Right lobe of liver (tissue), 6 donors: ENCODE results near the gene CLEC2D. TPM values are rescaled to one million over a fixed set of nuclear protein-coding genes. Genes with fewer than 3 reads are reported as not detected.
"Not testable (repeated sequence)": the region's sequence is repeated elsewhere in the genome, so short reads cannot be mapped to it uniquely, and the experiment has no call there.

Experiments used
- ATAC-seq, 4 donors: fragments of 200-7000 bp; cut with Tn5 transposase; one replicate each; pipeline ENCODE4 v1.9.1; 2020; ENCODE audit warnings: mild to moderate bottlenecking in 4 of 4, moderate library complexity in 4 of 4
- DNase-seq, 3 donors: peaks; one replicate each; pipeline ENCODE4 v3.0.0-alpha.2; 2020
- H3K27ac ChIP-seq, 3 donors: fragments of 200-600 bp; one replicate each; pipeline ENCODE4 v1.8.0; 2022
- H3K27me3 ChIP-seq, 2 donors: fragments of 200-600 bp; one replicate each; pipeline ENCODE4 v1.8.0; 2022
- H3K36me3 ChIP-seq, 4 donors: fragments of 200-600 bp; sonication (generic) in 1 of 4; one replicate each; pipeline versions ENCODE4 v1.5.1 to v1.8.0; 2017 to 2022; ENCODE audit warnings: control low read depth in 1 of 4
- H3K4me1 ChIP-seq, 4 donors: fragments of 200-600 bp; sonication (generic) in 1 of 4; one replicate each; pipeline versions ENCODE4 v1.5.1 to v1.8.0; 2017 to 2022; ENCODE audit warnings: control low read depth in 1 of 4
- H3K4me3 ChIP-seq, 3 donors: fragments of 200-600 bp; one replicate each; pipeline ENCODE4 v1.8.0; 2022
- H3K9me3 ChIP-seq, 4 donors: fragments of 200-600 bp; sonication (generic) in 1 of 4; one replicate each; pipeline versions ENCODE4 v1.5.1 to v1.8.0; 2017 to 2022; ENCODE audit warnings: control low read depth in 1 of 4
- CTCF ChIP-seq, 4 donors: fragments of 200-600 bp in 3 of 4; fragments of 450-650 bp in 1 of 4; IDR thresholded peaks; one replicate each; pipeline versions ENCODE4 v1.5.1 to v1.8.0; 2016 to 2022; ENCODE audit warnings: antibody characterized with exemption in 4 of 4, mild to moderate bottlenecking in 2 of 4
- POLR2A ChIP-seq: fragments of 450-650 bp; IDR thresholded peaks from one replicate; pipeline ENCODE4 v1.6.1; 2017; ENCODE audit warnings: antibody characterized with exemption, mild to moderate bottlenecking
- WGBS: methylation state at CpG from one replicate; pipeline ENCODE4 v1.1.6; 2018; ENCODE audit warnings: low coverage, low lambda C conversion rate; ENCODE audit not compliant: insufficient coverage; ENCODE audit errors: missing lambda C conversion rate; 5-methylcytosine and 5-hydroxymethylcytosine counted together
- intact Hi-C, 2 donors: fragments of 100-400 bp; cut with DNase I; formaldehyde crosslinking; loops; one replicate each; pipeline versions ENCODE4 v1.11.2 to v1.14.1; 2022
- total RNA-seq, 6 experiments: library from RNA; depleted of rRNA in 2 of 6; stranded (reverse); fragments of >200 nt in 2 of 6; fragmentation: NEBNext Ultra II Directional in 3 of 6; extraction: Animal tissue kit (Norgen Biotek cat#: 25700) in 3 of 6; gene quantifications; one replicate each; pipeline versions ENCODE4 v1.1.0 to v1.2.4, GENCODE V29; 2016 to 2023
- donor health status: DM: no; HTN: yes; CAD: no.
- donor health status: DM: no; HTN: no; CAD: no.
- donor health status: DM: no; HTN: no; CAD: no.
- donor health status: DM: no; HTN: yes; CAD: no.
- donor health status: DM: no; HTN: yes; CAD: no.

The CLEC2D gene
- total RNA-seq, 6 experiments from 2014 or later: 0.62 to 4.4 (median 1.6) TPM

GRCh38 chr12:9701380-9702154 lies 32.1 kb downstream of the CLEC2D start:
- H3K9me3 ChIP-seq: no peaks in the 10 kb centered on the region
- DNase-seq: no peak
- no peak overlapping the region for H3K4me3 ChIP-seq
- no peaks in the 10 kb centered on the region for H3K27me3 ChIP-seq
- ATAC-seq: peak in 1 of 4 donors; percentile 6
- WGBS: 71% methylated on average over 1 of the region's 1 CpG
- TF ChIP-seq POLR2A (no peak), CTCF (IDR thresholded peaks at IDR 0.05) (no peak)
- no peaks in the 10 kb centered on the region for H3K4me1 ChIP-seq
- H3K36me3 ChIP-seq: no peaks in the 10 kb centered on the region
- intact Hi-C loops: no loop called here
- H3K27ac ChIP-seq: no peak overlapping the region

GRCh38 chr12:9702255-9702654 lies 32.7 kb downstream of the CLEC2D start:
- Histone ChIP-seq H3K27ac (no peak overlapping the region), H3K27me3 (no peaks in the 10 kb centered on the region), H3K36me3 (no peaks in the 10 kb centered on the region), H3K4me3 (no peak overlapping the region), H3K4me1 (no peaks in the 10 kb centered on the region), H3K9me3 (no peaks in the 10 kb centered on the region)
- WGBS: 46% methylated on average over 3 of the region's 3 CpGs
- ATAC-seq (peak in 2 of 4 donors; percentile 27 to 40), DNase-seq (no peak)
- TF ChIP-seq POLR2A (no peak), CTCF (IDR thresholded peaks at IDR 0.05) (no peak)
- intact Hi-C loops: no loop called here

- H3K4me1 ChIP-seq, DNase-seq, H3K27ac ChIP-seq, intact Hi-C loops, ATAC-seq, H3K27me3 ChIP-seq, H3K36me3 ChIP-seq, H3K9me3 ChIP-seq, H3K4me3 ChIP-seq: not testable (repeated sequence)
- WGBS: 81% methylated on average over 5 of the region's 5 CpGs
Measured at GRCh38 chr12:9704561-9704960, 35.0 kb downstream of the CLEC2D start.

- H3K9me3 ChIP-seq: no peaks in the 10 kb centered on the region
- intact Hi-C loops: loop anchor here in 1 of 2 donors (5.0 kb wide), 1 partner anchor 74 kb away; no protein-coding TSS in a partner anchor
- no peaks in the 10 kb centered on the region for H3K36me3 ChIP-seq
- TF ChIP-seq CTCF (IDR thresholded peaks at IDR 0.05) (no peak), POLR2A (no peak)
- H3K27me3 ChIP-seq: no peaks in the 10 kb centered on the region
- no peak for ATAC-seq
- H3K4me1 ChIP-seq: no peaks in the 10 kb centered on the region
- H3K27ac ChIP-seq: no peak overlapping the region
- H3K4me3 ChIP-seq: no peak overlapping the region
- DNase-seq: no peak
Measured at GRCh38 chr12:9706086-9706685, 36.7 kb downstream of the CLEC2D start.

GRCh38 chr12:9707356-9707755 lies 37.8 kb downstream of the CLEC2D start:
- intact Hi-C loops: loop anchor here in 1 of 2 donors (5.0 kb wide), 1 partner anchor 75 kb away; no protein-coding TSS in a partner anchor
- H3K27ac ChIP-seq: no peak overlapping the region
- DNase-seq (no peak), ATAC-seq (no peak)
- H3K27me3 ChIP-seq: no peaks in the 10 kb centered on the region
- H3K4me3 ChIP-seq: no peak overlapping the region
- TF ChIP-seq CTCF (IDR thresholded peaks at IDR 0.05) (no peak), POLR2A (no peak)
- H3K4me1 ChIP-seq: no peaks in the 10 kb centered on the region
- H3K36me3 ChIP-seq: no peaks in the 10 kb centered on the region
- no peaks in the 10 kb centered on the region for H3K9me3 ChIP-seq
